K562 (cell line): ENCODE data around the gene LCE3A. TPM values are rescaled to one million over a fixed set of nuclear protein-coding genes. Genes with fewer than 3 reads are reported as not detected.

Experiments used
- ATAC-seq: fragments of 200-7000 bp; cut with Tn5 transposase; 3 replicates; pipeline ENCODE4 v1.9.1; 2020; ENCODE audit warnings: moderate library complexity
- BruUV-seq: library from RNA; stranded (reverse); fragments of 400-500 nt; replicated peaks from 2 replicates; lab custom pipeline; 2021; lab: Mats Ljungman, UMichigan
- CTCF ChIA-PET: fragments of 300-600 bp; formaldehyde crosslinking; extraction: SDS; loops from one replicate; lab custom pipeline; 2021; ENCODE audit warnings: low intra/inter-chr PET ratio; lab: Yijun Ruan, JAX
- POLR2A ChIA-PET: fragments of 300-600, 350-650 bp; sonication (Branson Sonifier 250); formaldehyde crosslinking; extraction: SDS; loops from one replicate; lab custom pipeline; 2021; ENCODE audit warnings: antibody characterized with exemption, inconsistent platforms; lab: Yijun Ruan, JAX
- DNase-seq, 4 experiments: peaks; one replicate each; pipeline versions ENCODE4 v3.0.0 to v3.0.0-alpha.2; 2011 to 2018; ENCODE audit warnings: low spot score in 3 of 4, mixed read lengths in 3 of 4; ENCODE audit errors: extremely low read depth in 1 of 4
- FAIRE-seq: peaks from 2 replicates; lab custom pipeline; 2011; peaks lifted over from hg19 to GRCh38; lab: Jason Lieb, UNC
- H2AFZ ChIP-seq: 2 replicates; pipeline ENCODE4 v1.6.0; 2011; ENCODE audit warnings: low read depth, low read length, control low read depth, inconsistent platforms
- H3K27ac ChIP-seq: fragments of 200-600 bp; 3 replicates; pipeline ENCODE4 v1.8.0; 2011; ENCODE audit warnings: low read depth, mild to moderate bottlenecking, control low read depth, inconsistent platforms, low read length, moderate library complexity, mixed read lengths; ENCODE audit errors: extremely low read depth
- H3K27me3 ChIP-seq, 2 experiments: fragments of 300-600 bp in 1 of 2; 2 replicates in 1 of 2; 3 replicates in 1 of 2; pipeline versions ENCODE4 v1.6.0 to v1.8.0; 2011; ENCODE audit warnings: inconsistent platforms in 2 of 2, low read length in 2 of 2, mild to moderate bottlenecking in 1 of 2, mixed read lengths in 1 of 2, moderate library complexity in 1 of 2; ENCODE audit not compliant: control insufficient read depth in 2 of 2, insufficient read depth in 2 of 2
- H3K36me3 ChIP-seq: fragments of 300-600 bp; 3 replicates; pipeline ENCODE4 v1.8.0; 2011; ENCODE audit warnings: mild to moderate bottlenecking, low read length, inconsistent platforms; ENCODE audit not compliant: control insufficient read depth, insufficient read depth
- H3K4me1 ChIP-seq, 2 experiments: fragments of 200-600 bp in 1 of 2; replicated peaks in 1 of 2; 2 replicates in 1 of 2; 3 replicates in 1 of 2; pipeline versions ENCODE4 v1.5.1 to v1.8.0; 2011; ENCODE audit warnings: inconsistent platforms in 2 of 2, low read length in 2 of 2, mild to moderate bottlenecking in 1 of 2, mixed read lengths in 1 of 2, moderate library complexity in 1 of 2; ENCODE audit not compliant: control insufficient read depth in 2 of 2, insufficient read depth in 2 of 2
- H3K4me2 ChIP-seq: 2 replicates; pipeline ENCODE4 v1.6.1; 2011; ENCODE audit warnings: low read length, control low read depth, inconsistent platforms, mixed read lengths; ENCODE audit not compliant: insufficient read depth
- H3K4me3 ChIP-seq: fragments of 200-600 bp; sonication (generic), shearing (Covaris generic); 2 replicates; pipeline ENCODE4 v1.5.1; 2016; ENCODE audit warnings: control low read depth, inconsistent platforms
- H3K79me2 ChIP-seq: fragments of 200-600 bp; 3 replicates; pipeline ENCODE4 v1.8.0; 2011; ENCODE audit warnings: low read length, inconsistent platforms; ENCODE audit not compliant: control insufficient read depth, insufficient read depth
- H3K9ac ChIP-seq, 2 experiments: 2 replicates each; pipeline versions ENCODE4 v1.6.0 to v1.6.1; 2011; ENCODE audit warnings: low read depth in 2 of 2, low read length in 2 of 2, control low read depth in 1 of 2, inconsistent platforms in 1 of 2, mild to moderate bottlenecking in 1 of 2, mixed read lengths in 1 of 2; ENCODE audit not compliant: insufficient read depth in 1 of 2
- H3K9me1 ChIP-seq: one replicate; pipeline ENCODE4 v1.6.0; 2011; ENCODE audit warnings: inconsistent platforms, mild to moderate bottlenecking, low read length, moderate library complexity; ENCODE audit not compliant: control insufficient read depth, insufficient read depth
- H3K9me3 ChIP-seq: replicated peaks from 2 replicates; pipeline ENCODE4 v1.5.1; 2011; ENCODE audit warnings: low read depth, low read length, inconsistent platforms; ENCODE audit not compliant: control insufficient read depth, insufficient read depth
- H4K20me1 ChIP-seq: replicated peaks from 2 replicates; pipeline ENCODE4 v1.6.1; 2011; ENCODE audit warnings: low read length, inconsistent platforms, mixed read lengths; ENCODE audit not compliant: control insufficient read depth, insufficient read depth
- GTF2E2 ChIP-seq: fragments of 200-800 bp; sonication (Bioruptor generic); IDR thresholded peaks from 2 replicates; pipeline ENCODE4 v1.6.1; 2016; ENCODE audit warnings: missing genetic modification characterization, missing compliant biosample characterization
- ZNF408 ChIP-seq: fragments of 250-450 bp; sonication (Bioruptor Pico); IDR thresholded peaks from 2 replicates; pipeline ENCODE4 v1.4.0; 2020; ENCODE audit warnings: low read depth, mild to moderate bottlenecking, moderate library complexity
- WGBS: fragments of 100-300 bp; shearing (Covaris generic); methylation state at CpG from one replicate; pipeline ENCODE4 v1.1.6; 2016; ENCODE audit warnings: low coverage, mixed read lengths; ENCODE audit not compliant: insufficient coverage; ENCODE audit errors: missing lambda C conversion rate; 5-methylcytosine and 5-hydroxymethylcytosine counted together
- in situ Hi-C: fragments of 300-500 bp; cut with MboI; formaldehyde crosslinking; loops from 4 replicates; pipeline ENCODE4 v1.15.0; 2018; ENCODE audit warnings: inconsistent platforms, mixed read lengths
- intact Hi-C: fragments of 100-400 bp; cut with micrococcal nuclease; formaldehyde crosslinking; loops from 2 replicates; pipeline ENCODE4 v1.14.2; 2022
- polyA plus RNA-seq, 8 experiments: library from polyadenylated mRNA; depleted of rRNA in 4 of 8; stranded (reverse) in 5 of 8; unstranded in 3 of 8; fragments of >200 nt; fragmentation: Nextera tagmentation in 2 of 8; fragmentation: Illumina TruSeq in 1 of 8; extraction: Ambion mirVana in 2 of 8; extraction: Trizol in 1 of 8; gene quantifications; 2 replicates each; pipeline versions ENCODE4 v1.2.1 to v1.2.3, GENCODE V29; 2011 to 2014; ENCODE audit warnings: inconsistent platforms in 1 of 8, missing spikeins in 1 of 8
- total RNA-seq, 7 experiments: library from RNA; depleted of rRNA in 6 of 7; stranded (reverse); fragments of >200 nt in 6 of 7; fragmentation: Illumina TruSeq in 2 of 7; extraction: Trizol in 2 of 7; gene quantifications; 2 replicates each; pipeline versions ENCODE4 v1.2.1 to v1.2.3, GENCODE V29; 2011 to 2021; ENCODE audit warnings: low replicate concordance in 1 of 7
- TF ChIP-seq, protein P1 (sequence below): fragments of 250-450 bp; sonication (Bioruptor Pico); IDR thresholded peaks from 2 replicates; pipeline ENCODE4 v1.8.0; 2021; ENCODE audit warnings: borderline replicate concordance, mild to moderate bottlenecking, moderate library complexity; ENCODE audit not compliant: poor library complexity, severe bottlenecking
- TF ChIP-seq, protein P2 (sequence below): fragments of 250-450 bp; sonication (Bioruptor Pico); IDR thresholded peaks from 2 replicates; pipeline ENCODE4 v1.9.0; 2021; ENCODE audit warnings: mild to moderate bottlenecking, inconsistent platforms
- TF ChIP-seq, protein P3 (sequence below): sonication (generic); formaldehyde crosslinking; IDR thresholded peaks from 2 replicates; pipeline ENCODE4 v1.8.0; 2022; ENCODE audit warnings: missing genetic modification reagents, mild to moderate bottlenecking, moderate library complexity, borderline replicate concordance

Gene LCE3A
- total and polyA plus RNA-seq, 9 of the 15 experiments (the other 6 are each of a cell fraction or from before 2014, with no cell fraction given), result not detected

DNA sequence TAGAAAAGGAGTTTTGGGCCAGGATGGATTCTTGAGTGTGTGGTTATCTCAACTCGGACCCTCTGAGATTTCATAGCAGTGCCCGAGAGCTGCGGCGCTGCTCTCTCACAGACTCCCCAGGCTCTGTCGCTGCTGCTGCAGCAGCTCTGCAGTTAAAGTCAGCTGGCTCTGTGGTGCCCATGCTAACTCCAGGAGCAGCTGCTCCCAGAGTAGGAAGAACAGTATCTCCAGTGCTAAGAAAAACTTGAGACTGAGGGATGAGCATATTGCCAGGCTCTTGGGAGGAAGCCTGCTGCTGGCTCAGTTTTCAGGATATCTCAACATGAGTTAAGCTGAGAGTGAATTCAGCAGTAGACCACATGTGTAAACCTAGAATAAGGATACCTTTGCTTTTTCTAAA is 44.7 kb upstream of the LCE3A start:
- ChIA-PET POLR2A (no interaction called here), CTCF (no interaction called here)
- intact Hi-C loops (no loop called here), in situ Hi-C loops (no loop called here)
- H3K27ac ChIP-seq, result no peak overlapping the region
- no peaks in the 10 kb centered on the region for H3K79me2 ChIP-seq
- ATAC-seq (no peak), FAIRE-seq (no peak), DNase-seq (no peak)
- H3K36me3 ChIP-seq, result no peaks in the 10 kb centered on the region
- no peak overlapping the region for H3K4me2 ChIP-seq
- no peaks in the 10 kb centered on the region for H3K9me1 ChIP-seq
- no peak overlapping the region for H3K9ac ChIP-seq
- no peak overlapping the region for H2AFZ ChIP-seq
- no peaks in the 10 kb centered on the region for H3K27me3 ChIP-seq
- H4K20me1 ChIP-seq, result no peaks in the 10 kb centered on the region
- no peaks in the 10 kb centered on the region for H3K9me3 ChIP-seq
- no peaks in the 10 kb centered on the region for H3K4me1 ChIP-seq
- TF ChIP-seq, protein P1, sequence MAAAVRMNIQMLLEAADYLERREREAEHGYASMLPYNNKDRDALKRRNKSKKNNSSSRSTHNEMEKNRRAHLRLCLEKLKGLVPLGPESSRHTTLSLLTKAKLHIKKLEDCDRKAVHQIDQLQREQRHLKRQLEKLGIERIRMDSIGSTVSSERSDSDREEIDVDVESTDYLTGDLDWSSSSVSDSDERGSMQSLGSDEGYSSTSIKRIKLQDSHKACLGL (CRISPR knock-in tag), result no peak
- TF ChIP-seq, protein P2, sequence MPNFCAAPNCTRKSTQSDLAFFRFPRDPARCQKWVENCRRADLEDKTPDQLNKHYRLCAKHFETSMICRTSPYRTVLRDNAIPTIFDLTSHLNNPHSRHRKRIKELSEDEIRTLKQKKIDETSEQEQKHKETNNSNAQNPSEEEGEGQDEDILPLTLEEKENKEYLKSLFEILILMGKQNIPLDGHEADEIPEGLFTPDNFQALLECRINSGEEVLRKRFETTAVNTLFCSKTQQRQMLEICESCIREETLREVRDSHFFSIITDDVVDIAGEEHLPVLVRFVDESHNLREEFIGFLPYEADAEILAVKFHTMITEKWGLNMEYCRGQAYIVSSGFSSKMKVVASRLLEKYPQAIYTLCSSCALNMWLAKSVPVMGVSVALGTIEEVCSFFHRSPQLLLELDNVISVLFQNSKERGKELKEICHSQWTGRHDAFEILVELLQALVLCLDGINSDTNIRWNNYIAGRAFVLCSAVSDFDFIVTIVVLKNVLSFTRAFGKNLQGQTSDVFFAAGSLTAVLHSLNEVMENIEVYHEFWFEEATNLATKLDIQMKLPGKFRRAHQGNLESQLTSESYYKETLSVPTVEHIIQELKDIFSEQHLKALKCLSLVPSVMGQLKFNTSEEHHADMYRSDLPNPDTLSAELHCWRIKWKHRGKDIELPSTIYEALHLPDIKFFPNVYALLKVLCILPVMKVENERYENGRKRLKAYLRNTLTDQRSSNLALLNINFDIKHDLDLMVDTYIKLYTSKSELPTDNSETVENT (CRISPR knock-in tag), result no peak
- TF ChIP-seq ZNF408 (CRISPR knock-in tag), result no peak
- TF ChIP-seq GTF2E2 (tag), result no peak
- TF ChIP-seq, protein P3, sequence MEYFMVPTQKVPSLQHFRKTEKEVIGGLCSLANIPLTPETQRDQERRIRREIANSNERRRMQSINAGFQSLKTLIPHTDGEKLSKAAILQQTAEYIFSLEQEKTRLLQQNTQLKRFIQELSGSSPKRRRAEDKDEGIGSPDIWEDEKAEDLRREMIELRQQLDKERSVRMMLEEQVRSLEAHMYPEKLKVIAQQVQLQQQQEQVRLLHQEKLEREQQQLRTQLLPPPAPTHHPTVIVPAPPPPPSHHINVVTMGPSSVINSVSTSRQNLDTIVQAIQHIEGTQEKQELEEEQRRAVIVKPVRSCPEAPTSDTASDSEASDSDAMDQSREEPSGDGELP (CRISPR knock-in tag), result no peak
- BruUV-seq, result no TSS peak
- no peak overlapping the region for H3K4me3 ChIP-seq
- 0% methylated on average over 5 of the region's 5 CpGs for WGBS
